GM04504 (cell line): ENCODE measurements around the gene PF4V1.
"Not testable (repeated sequence)": the region's sequence is repeated elsewhere in the genome, so short reads cannot be mapped to it uniquely, and the experiment has no call there.

ENCODE experiments used
- DNase-seq: peaks from one replicate; pipeline ENCODE4 v3.0.0-alpha.2; 2012; ENCODE audit warnings: low read depth

The PF4V1 gene

DNA sequence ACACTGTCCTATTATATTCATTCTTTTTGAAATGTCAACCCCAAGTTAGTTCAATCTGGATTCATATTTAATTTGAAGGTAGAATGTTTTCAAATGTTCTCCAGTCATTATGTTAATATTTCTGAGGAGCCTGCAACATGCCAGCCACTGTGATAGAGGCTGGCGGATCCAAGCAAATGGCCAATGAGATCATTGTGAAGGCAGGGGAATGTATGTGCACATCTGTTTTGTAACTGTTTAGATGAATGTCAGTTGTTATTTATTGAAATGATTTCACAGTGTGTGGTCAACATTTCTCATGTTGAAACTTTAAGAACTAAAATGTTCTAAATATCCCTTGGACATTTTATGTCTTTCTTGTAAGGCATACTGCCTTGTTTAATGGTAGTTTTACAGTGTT, 17.7 kb downstream of the PF4V1 start:
- DNase-seq: no peak

DNA sequence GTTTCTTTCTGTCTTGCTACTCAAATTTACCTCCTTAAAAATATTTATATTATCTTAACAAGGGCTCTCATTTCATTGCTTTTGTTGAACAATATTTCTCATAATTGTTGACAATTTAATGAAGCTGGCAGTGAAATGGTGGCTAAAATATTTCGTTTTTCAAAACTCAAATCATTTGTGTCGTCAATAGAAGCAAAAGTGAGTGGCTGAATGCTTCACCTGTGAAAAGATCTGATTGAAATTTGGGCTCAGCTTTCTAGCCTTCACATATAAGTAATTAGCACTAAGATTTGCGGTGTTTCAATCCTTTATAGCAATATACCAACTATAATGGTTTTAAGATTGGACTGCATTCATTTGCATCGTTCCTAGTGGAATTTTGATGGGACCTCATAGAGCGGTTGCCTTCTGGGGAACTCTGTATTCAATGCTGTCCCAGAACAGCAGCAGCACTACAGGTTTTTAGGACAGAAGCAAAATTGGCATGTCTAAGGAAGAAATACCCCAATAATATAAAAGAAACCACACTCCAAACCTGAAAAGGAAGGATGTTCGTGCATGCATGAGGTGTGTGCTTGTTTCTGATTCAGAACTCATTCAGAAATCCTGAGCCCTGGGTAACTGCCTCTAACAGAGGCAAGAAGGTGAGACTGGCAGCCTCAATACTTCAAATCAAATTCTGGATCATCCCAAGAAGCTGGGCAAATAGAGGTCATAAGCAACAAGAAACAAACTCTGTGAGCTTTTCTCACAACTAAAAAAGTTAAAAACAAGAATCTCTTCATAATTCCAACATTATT, 18.6 kb downstream of the PF4V1 start:
- DNase-seq: no peak

DNA sequence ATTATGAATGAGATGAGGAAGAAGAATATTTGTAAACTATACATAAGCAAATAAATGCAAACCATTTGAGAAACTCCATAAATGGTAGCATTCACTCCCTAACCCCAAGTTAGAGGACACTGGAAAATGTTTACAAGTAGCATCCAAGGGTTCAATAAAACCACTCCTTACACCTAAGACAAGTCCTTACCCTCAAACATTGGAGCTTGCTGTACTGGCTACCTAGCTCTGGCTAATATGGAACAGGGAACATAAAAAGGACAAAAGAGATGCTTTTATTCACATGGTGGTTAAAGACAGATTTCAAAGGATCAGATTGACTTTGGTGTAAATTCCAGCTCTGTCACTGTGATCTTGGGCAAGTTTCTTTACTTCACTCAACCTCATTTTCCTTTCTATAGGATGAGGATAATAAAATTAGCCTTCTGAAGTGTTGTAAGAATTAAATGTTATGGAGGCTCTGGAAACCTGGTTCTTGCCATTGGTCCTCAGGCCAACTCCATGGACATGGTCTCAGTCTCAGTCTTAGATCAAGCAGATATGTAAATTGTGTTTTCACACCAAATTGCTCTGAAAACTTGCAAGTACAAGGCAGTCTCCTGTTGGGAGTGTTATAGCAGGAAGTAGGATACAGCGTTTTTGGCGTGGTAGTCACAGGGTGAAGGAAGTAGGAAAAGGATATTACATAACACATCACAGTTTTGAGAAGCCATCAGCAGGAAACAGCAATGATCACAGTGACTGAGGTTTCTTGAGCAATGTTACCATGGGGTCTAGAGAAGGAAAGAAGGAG, 19.4 kb downstream of the PF4V1 start:
- DNase-seq: no peak

DNA sequence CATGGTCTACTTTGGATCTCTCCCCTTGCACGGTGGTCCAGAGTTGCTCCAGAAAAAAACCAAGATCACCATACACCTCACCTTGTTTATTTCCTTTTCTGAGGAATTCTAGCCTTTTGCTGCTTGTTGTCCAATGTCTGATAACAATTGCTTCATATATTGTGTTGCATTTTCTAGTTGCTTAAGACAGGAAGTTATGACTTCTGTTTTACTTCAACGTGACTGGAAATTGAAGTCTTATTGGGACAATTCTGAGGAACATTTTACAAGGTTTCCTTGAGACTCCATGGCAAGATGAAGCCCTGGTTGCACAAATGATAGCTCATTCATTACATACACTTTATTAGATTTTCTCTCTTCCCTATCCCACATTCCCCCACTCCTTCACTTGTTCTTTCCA, 21.3 kb downstream of the PF4V1 start:
- DNase-seq: no peak

DNA sequence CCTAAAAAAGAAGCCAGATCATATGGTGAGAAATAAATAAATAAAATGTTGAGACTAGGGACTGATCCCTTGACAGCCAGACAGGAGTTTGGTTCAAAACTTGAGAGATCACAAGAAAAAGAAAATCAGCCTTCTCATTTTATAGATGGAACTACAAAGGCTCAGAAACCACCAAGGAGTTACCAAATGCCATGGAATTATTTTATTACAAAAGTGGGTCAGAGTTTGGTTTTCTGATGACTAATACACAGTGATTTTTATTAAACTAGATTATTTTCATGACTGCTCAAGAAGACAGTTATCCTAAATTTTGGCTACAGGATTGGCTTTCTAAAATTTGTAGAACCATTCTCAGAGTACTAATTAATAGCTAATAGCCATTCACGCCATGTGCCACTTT, 22.3 kb downstream of the PF4V1 start:
- no peak for DNase-seq

DNA sequence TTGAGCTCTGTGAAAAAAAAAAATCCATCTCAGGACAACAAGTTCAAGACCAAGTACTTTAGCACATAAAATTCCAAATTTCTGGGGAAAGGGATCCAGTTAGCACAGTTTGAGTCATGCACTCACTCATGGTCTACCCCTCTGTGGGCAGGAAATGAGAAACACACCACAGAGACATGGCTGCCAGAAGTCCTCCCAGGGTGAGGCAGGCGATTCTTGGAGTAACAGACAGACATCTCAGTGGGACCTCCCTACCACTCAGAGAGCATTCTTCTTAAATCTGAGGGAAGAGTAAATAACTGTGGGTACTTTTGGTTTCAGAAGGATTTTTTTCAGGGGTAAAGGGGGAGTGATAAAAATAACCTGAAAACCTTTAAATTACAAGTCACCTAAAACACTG, 30.2 kb downstream of the PF4V1 start:
- DNase-seq: no peak

DNA sequence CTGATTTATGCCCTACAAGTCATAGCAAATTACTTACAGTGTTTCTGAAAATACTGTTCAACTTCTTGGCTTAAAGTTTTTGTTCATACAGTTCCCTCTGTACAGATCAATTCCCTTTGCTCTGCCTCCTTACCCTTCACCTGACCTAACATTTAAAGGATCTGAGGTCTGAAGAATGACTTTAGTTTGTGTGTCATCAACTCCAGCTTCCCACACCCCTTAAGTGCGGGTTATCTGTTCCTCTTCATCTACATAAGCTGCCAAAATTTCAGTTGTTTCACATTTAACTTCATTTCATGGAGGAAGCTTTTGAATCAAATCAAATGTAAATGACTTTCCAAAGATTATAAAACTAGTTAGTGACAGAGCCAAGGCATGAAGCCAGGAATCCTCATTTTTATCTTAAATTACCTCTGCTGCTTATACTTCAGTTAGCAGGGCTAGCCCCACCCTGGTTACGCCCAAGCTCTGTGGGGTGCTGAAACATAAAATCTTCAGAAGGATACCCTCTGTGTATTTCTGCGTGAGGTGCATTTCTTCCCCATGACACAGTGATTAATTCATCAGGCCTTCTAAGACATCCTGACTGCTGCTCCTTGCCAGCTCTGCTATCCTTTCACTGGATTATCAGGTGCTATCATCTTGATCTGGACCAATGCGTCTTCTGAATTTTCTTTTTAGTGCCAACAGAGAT, 32.6 kb downstream of the PF4V1 start:
- no peak for DNase-seq

DNA sequence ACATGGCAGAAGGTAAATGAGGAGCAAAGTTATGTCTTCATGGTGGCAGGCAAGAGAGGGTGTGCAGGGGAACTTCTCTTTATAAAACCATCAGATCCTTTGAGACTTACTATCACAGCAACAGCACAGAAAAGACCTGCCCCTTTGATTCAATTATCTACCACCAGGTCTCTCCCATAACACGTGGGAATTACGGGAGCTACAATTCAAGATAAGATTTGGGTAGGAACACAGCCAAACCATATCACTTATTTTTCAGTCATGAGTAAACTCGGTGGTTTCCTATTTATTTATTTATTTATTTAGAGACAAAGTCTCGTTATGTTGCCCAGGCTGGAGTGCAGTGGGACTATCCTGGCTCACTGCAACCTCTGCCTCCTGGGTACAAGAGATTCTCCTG, 38.2 kb downstream of the PF4V1 start:
- DNase-seq: no peak

DNA sequence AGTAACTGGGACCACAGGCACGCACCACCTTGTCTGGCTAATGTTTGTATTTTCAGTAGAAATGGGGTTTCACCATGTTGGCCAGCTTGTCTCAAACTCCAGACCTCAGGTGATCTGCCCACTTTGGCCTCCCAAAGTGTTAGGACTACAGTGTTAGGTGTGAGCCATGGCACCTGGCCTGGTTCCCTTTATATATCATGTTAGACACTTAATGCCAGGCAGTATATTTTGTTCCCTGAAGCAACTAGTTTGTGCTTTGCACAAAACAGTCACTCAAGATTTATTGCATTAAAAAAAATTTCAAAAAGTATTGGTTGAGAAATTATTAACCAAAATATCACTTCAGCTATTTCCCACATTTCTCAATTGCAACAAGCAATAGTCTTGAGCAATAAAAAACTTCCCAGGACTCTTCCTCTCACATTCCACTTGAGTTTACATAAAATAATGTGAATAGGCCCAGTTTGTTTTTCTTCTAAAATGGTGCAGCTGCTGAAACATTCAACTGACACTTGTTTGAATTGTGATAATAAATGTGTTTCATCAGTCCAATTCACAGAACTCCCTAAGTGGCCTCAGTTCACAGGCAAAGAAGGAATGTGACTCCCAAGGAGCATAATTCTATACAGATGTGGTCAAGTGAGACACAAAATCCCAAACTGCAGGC, 38.8 kb downstream of the PF4V1 start:
- DNase-seq: peak; percentile 84

DNA sequence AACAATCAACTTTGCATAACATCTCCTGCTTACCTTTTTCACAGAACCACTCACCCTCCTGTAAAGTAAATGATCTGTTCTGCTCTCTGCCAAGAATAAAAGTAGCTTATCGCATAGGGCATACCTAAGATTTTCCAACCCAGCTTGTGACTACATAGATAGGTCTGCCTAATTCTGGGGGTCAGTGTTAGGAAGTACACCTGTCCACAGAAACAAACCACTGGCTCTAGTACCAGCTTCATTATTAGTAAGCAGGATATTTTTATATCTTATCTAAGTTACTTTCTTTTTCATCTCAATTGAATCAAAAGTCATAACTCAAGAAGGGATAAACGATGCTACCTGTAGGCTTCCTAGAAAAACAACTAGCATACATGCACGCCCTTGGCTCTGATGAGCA, 39.9 kb downstream of the PF4V1 start:
- DNase-seq: no peak

DNA sequence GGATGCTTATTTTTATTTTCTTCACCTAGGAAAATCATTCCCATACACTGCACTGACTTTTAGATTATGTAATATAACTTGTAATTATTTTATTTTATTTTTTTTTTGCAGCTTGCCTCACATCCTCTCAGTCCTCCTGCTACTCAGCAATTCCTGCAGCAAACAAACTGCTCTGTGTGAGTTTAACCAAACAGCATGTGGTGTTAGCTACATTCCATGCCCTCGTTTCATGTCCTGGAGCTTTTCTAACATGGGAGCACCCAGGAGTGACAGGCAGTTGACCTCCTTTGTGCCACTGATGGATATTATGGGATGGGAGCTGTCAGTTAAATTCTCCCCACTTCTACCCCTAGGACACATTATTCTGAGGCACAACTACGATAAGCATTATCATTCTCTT, 40.9 kb downstream of the PF4V1 start:
- no peak for DNase-seq

DNA sequence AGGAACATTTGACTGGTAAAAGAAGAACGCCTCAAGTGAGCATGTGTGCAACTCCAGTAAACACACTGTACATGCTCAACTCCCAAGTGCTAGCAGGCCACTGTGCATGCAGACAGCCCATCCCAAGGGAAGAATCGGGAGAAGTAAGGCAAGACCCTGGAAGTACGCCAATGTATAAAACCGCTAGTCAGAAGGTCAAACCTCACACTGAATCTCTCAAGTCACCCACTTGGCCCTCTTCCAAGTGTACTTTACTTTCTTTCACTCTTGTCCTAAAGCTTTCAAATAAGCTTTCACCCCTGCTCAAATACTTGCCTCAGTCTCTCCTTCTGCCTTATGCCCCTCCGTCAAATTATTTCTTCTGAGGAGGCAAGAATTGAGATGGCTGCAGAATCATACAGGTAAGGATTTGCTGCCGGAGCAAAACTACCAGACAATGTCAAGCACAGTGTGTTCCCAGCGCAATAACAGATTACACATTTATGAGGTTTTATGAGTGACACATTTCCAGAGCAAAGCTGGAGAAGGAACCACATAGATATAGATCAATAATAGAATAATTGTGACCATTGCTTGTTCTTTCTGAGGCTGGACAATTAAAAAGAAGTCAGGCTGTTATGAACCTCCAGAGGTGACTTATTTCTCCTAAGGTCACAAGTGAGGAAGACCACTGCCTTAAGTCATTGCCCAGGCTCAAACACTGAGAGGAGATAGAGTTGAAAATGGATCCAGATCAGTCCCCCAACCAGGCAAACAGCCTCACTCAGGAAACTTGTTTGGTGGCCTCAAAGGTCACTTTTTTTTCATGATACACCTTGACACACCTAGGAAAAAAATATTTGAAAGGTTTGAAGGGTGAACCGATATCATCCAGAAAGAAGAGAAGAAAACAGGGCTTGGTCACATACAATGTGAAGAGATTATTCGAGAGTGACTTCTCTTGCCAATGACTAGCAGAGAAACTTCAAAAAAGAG, 42.4 kb downstream of the PF4V1 start:
- no peak for DNase-seq

DNA sequence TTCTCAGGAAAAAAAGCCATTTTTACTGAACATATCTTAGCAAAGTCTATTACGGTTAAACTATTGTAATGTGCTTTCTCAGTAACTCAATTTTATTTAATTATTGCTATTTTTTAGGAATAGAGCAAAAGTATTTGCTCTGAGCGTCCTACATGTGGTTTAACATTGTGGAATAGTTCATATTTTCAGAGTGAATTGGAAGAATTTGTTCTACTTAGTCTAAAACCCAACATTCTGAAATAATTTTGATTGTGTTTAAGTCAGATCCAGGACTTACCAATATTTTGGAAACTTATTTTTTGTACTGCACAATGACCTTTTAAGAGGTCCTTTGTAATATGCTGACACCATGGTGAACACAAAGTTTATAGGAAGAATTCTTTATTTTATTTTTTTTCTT, 43.3 kb downstream of the PF4V1 start:
- no peak for DNase-seq

DNA sequence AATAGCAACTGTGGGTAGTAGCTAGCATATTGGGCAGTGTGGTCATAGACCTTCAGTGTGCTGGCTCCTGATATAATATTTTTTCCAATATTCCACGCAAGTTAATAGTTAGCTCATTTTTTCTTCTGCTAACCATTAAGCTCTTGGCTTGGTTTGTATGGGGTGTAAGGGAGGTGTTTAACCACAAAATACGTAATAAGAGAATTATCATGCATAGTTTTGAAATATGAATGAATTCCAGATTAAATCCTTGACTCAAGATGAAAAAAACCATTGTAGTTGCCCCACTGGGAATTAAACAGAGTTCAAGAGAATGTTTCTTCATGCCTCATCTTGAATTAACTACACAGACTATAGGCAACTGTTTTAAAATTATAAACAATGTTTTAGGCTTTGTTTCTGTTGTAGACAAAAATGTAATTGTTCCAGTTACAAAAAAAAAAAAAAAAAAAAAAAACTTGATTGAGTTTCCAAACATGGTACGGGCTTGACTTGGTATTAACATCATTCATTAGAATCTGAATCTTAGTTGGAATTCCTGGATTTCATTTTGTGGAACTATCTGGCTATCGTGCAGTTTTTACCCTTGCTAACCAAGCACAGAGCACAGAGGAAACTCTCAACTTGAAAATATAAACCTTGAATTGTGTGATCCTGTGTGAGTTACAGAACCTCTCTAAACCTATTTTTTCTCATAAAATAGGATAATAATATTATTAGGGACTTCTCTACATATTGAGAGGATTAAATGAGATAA, 44.5 kb downstream of the PF4V1 start:
- DNase-seq: peak; percentile 78

DNA sequence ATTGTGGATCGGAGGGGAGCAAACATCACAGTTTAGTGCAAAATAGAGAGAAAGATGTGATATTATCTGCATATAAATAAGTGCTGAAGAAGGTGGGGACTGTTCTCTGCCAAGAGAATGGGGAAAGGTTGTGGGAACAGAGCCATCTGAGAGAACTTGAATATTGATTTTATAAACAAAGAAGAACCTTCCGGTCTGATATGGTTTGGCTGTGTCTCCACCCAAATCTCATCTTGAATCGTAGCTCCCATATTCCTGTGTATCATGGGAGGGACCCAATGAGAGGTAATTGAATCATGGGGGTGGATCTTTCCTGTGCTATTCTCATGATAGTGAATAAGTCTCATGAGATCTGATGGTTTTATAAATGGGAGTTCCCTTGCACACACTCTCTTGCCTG, 46.2 kb downstream of the PF4V1 start:
- not testable (repeated sequence) for DNase-seq

DNA sequence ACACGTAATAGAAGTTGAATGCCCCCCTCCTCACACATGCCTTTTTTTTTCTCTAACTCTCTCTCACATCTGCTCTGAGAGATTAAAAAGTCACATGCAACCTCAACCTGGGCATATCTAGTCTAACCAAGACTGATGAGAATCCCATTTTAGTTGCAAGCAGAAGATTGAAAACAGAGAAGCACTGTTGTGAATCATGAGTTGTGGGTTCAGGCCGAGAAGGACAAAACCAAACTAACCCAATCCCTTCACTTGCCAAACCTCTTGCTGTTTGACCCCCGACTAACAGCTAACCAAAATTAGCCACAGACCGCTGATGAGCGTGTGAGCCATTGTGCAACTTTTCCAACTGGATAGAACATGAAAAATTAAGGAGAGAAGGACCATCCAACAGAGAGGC, 47.9 kb downstream of the PF4V1 start:
- DNase-seq: peak; percentile 48

DNA sequence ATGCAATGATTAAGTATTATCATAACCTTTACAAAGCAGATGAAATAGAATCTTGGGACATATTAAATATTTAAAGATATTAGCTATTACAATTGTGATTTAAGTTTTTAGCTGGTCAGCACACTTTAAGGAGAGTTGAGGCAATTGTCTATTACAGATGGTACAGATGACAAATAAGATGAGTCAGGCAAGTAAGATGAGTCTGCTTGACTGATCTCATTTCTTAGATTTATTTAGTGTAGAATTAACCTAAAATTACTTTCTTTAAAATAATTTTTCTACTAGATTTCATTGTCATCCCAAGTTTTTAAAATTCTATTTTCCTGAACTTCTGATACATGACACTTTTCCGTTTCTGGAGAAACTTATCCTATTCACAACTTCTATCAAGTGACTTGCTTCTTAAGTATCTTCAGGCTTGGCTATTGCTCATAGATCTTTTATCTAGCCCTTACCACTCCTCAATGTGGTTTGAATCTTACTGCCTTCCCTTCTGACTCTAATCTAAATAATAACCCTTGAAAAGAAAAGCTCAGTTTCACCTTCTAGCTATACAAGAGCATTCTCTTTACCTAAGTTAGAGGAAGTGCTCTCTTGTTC, 49.0 kb downstream of the PF4V1 start:
- DNase-seq: no peak

DNA sequence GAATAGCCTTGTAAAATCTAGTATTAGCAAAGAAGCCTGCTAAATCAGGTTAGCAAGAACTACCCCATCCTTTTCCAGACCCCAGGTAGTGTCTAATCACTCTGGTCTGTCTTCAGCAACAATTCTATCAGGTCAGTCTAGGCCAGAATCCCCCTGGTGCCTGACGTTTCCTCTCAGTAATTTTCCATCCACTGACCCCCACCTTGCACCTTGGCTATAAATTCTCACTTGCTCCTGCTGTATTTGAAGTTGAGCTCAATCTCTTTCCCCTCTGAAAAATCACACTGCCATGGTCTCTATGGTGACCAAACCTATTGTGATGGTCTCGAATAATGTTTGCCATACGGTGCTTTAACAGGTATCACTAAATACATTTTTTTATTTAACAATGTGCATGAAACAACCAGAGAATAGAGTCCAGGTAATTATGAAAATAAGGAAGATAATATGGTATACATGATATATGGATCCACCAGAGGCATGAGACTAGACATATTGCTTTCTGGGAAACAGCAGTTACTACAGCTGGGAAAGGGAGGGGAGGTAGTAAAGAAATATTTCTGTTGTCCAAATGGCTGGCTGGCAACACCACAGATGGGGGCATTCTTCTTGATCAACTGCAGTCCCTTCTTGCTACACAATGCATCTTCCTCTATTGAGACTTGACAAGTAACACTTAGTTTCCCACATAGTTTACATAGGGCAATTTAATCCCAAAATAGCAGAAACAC, 49.9 kb downstream of the PF4V1 start:
- DNase-seq: no peak
